GM13976 (cell line): ENCODE data around the gene PACRG.

Experiments
- DNase-seq: peaks from one replicate; pipeline ENCODE4 v3.0.0; 2012; ENCODE audit warnings: low spot score
- in situ Hi-C: fragments of 300-500 bp; cut with MboI; formaldehyde crosslinking; loops from one replicate; pipeline ENCODE4 v1.12.0; 2022; ENCODE audit warnings: low sequenced_read_pairs, mixed read lengths, inconsistent platforms; ENCODE audit not compliant: unreplicated experiment
- TF ChIP-seq, protein P1 (sequence below): IDR thresholded peaks from 2 replicates; pipeline ENCODE4 v1.5.1; 2012; ENCODE audit warnings: borderline replicate concordance, mild to moderate bottlenecking; ENCODE audit not compliant: insufficient read depth; ENCODE audit errors: extremely low read depth, missing control alignments, control extremely low read depth

PACRG gene

DNA sequence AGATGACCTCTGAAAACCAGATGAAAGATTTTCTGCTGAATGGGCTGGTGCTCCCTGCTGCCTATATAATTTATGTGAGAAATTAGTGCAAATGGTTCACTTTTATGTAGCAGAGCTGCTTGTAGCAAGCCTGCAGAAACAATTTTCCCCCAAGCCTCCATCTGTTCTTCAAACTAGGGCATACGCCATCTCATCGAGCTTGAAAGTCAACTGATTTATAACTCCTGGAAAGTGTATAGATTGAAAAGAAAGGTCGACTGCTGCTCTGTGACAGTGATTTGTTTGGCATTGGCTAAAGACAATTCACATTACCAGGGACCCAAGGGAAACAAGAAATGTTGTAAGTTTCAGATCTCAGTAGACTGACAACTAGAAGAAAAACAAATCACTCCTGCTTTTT lies 93.3 kb downstream of the PACRG start:
- in situ Hi-C loops: no loop called here
- TF ChIP-seq, protein P1, sequence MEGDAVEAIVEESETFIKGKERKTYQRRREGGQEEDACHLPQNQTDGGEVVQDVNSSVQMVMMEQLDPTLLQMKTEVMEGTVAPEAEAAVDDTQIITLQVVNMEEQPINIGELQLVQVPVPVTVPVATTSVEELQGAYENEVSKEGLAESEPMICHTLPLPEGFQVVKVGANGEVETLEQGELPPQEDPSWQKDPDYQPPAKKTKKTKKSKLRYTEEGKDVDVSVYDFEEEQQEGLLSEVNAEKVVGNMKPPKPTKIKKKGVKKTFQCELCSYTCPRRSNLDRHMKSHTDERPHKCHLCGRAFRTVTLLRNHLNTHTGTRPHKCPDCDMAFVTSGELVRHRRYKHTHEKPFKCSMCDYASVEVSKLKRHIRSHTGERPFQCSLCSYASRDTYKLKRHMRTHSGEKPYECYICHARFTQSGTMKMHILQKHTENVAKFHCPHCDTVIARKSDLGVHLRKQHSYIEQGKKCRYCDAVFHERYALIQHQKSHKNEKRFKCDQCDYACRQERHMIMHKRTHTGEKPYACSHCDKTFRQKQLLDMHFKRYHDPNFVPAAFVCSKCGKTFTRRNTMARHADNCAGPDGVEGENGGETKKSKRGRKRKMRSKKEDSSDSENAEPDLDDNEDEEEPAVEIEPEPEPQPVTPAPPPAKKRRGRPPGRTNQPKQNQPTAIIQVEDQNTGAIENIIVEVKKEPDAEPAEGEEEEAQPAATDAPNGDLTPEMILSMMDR: no peak

DNA sequence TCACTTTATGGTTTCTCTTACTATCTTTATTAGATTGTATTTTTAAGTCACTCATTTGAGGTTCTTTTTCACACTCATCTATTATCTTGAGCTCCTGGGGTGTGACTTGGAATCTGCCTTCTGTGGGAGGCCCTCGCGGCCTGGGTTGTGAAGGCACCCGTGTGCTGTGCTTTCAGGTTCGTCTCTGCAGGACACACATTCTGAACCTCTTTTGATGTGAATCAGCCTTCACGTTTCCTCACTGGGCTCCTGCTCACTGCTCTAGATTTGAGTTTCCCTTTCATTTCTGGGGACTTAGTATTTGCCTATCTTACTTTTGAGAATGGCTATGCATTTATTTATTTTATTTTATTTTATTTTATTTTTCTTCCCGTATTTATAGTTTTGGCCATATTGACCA lies 97.8 kb downstream of the PACRG start:
- TF ChIP-seq, protein P1: no peak
- no peak for DNase-seq
- in situ Hi-C loops: no loop called here

More for the DNA sequence above, 93.3 kb downstream of the PACRG start:
- DNase-seq: no peak

DNA sequence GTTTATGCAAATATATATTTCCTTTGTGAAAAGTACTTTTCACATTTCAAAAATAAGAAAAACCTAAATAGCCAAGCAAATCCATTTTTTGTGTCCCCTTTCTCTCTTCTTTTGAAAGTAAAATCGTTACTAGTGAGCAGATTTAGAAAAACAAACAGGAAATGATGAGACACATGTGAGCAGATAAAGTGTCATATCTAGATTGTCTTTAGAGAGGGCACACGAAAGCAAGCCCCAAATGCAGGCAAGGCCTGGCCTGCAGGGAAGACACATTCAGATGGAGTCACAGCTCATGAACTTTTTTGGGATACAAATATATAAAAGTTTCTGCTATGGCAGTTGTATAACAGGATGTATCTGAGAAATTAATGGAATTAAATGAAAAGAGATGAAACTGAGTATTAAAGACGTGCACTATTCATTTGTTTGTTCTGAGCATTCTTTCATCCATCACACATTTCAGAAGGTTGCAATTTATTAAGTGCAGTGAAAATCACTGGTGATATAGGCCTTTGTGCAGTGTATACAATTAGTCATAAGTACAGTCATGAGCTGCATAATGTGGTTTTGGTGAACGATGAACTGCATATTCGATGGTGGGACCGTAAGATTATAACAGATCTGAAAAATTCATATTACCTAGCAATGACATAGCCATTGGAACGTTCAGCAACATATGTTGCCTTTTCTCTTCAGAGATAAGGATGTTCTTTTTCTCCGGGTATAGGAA lies 101.4 kb downstream of the PACRG start:
- in situ Hi-C loops: no loop called here
- no peak for DNase-seq
- TF ChIP-seq, protein P1: no peak

DNA sequence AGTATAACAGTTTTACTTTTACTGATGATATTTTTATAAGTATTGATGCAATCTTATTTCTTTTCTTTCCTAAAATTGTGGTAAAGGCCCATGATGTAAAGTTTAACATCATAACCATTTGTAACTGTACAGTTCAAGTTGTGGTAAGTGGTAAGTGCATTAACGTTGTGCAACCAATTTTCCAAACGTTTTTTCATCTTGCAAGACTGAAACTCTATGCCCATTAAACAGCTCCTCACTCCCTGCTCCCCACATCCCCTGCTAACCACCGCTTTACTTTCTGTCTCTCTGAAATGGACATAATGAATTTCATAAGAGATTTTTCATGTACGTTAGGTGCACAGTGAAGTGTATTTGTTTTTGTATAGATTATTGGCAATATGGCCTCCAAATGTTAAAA lies 106.0 kb downstream of the PACRG start:
- in situ Hi-C loops: no loop called here
- no peak for DNase-seq
- TF ChIP-seq, protein P1: no peak

DNA sequence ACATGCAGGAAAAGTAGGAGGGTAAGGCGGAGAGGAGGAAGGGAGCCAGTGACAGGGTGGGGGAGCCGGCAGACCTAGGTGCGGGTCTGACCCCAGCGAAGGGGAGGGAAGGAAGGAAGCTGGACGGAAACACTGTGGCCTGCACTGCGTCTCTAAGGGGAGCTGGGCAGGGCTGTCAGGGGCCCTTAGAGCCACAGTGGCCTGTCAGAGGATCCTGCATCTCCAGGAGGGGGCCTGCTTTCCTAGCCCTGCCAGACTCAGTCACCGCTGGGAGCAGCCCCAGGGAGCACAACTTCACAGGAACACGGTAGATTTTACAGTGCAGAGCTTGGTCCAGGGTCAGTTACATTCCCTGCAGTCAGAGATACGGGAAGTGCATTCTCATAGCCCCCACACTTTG lies 118.2 kb downstream of the PACRG start:
- TF ChIP-seq, protein P1: no peak
- DNase-seq: no peak
- in situ Hi-C loops: no loop called here

DNA sequence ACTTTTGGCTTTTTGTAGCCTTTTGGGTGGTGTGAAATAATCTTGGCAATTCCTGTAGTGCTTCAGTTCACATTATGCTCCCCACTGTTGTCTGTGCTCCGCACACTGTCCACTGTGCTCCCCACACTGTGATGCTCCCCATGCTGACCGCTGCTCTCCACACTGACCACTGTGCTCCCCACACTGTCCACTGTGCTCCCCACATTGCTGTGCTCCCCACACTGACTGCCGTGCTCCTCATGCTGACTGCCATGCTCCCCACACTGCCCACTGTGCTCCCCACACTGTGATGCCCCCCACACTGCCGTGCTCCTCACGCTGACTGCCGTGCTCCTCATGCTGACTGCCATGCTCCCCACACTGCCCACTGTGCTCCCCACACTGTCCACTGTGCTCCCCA lies 118.9 kb downstream of the PACRG start:
- in situ Hi-C loops: no loop called here
- no peak for DNase-seq
- TF ChIP-seq, protein P1: no peak
